Left lung (tissue), 10 donors: Measurements from ENCODE around the gene CELSR3. TPM values are rescaled to one million over a fixed set of nuclear protein-coding genes. Genes with fewer than 3 reads are reported as not detected.
A peak's percentile ranks its signal among the peaks of the same experiment; 100 is the strongest.

Experiments
- ATAC-seq: fragments of 200-7000 bp; cut with Tn5 transposase; one replicate; pipeline ENCODE4 v1.9.1; 2020; ENCODE audit warnings: moderate library complexity
- DNase-seq, 4 donors: peaks; one replicate each; pipeline ENCODE4 v3.0.0-alpha.2; 2013 to 2020
- H3K27ac ChIP-seq, 2 donors: fragments of 200-600 bp; sonication (generic) in 1 of 2; one replicate each; pipeline versions ENCODE4 v1.5.0 to v1.8.0; 2020 to 2021
- H3K27me3 ChIP-seq, 2 donors: fragments of 200-600 bp; sonication (generic) in 1 of 2; one replicate each; pipeline versions ENCODE4 v1.5.0 to v1.8.0; 2020 to 2021
- H3K36me3 ChIP-seq, 2 donors: fragments of 200-600 bp; sonication (generic) in 1 of 2; one replicate each; pipeline versions ENCODE4 v1.5.0 to v1.8.0; 2020 to 2021
- H3K4me1 ChIP-seq, 2 donors: fragments of 200-600 bp; one replicate each; pipeline ENCODE4 v1.8.0; 2021
- H3K4me3 ChIP-seq, 2 donors: fragments of 200-600 bp; sonication (generic) in 1 of 2; one replicate each; pipeline versions ENCODE4 v1.5.0 to v1.8.0; 2020 to 2021; ENCODE audit warnings: mild to moderate bottlenecking in 1 of 2
- H3K9me3 ChIP-seq, 2 donors: fragments of 200-600 bp; sonication (generic) in 1 of 2; one replicate each; pipeline versions ENCODE4 v1.5.0 to v1.8.0; 2020 to 2021
- CTCF ChIP-seq, 2 donors: fragments of 200-600 bp; sonication (generic) in 1 of 2; IDR thresholded peaks; one replicate each; pipeline versions ENCODE4 v1.5.0 to v1.8.0; 2021; ENCODE audit warnings: antibody characterized with exemption in 2 of 2
- intact Hi-C, 2 donors: fragments of 100-400 bp; cut with DNase I; formaldehyde crosslinking; loops; one replicate each; pipeline versions ENCODE4 v1.11.2 to v1.14.2; 2022
- polyA plus RNA-seq, 6 donors: library from polyadenylated mRNA; unstranded; fragments of 120-200 nt; gene quantifications; one replicate each; pipeline ENCODE4 v1.2.1, GENCODE V29; 2013; ENCODE audit not compliant: insufficient read length in 6 of 6
- total RNA-seq, 2 donors: library from RNA; stranded (reverse); fragmentation: NEBNext Ultra II Directional; extraction: Animal tissue kit (Norgen Biotek cat#: 25700); gene quantifications; one replicate each; pipeline ENCODE4 v1.2.1, GENCODE V29; 2021
- donor health status: DM: no; HTN: yes; CAD: no.
- donor health status: DM: no; HTN: no; CAD: no.

CELSR3 gene
- total and polyA plus RNA-seq, 8 donors = 0.79 to 1.7 (median 0.94) TPM

GRCh38 chr3:48625600-48625999, 37.1 kb downstream of the CELSR3 start:
- intact Hi-C loops = no loop called here
- H3K36me3 ChIP-seq = peaks cover 0 to 62% of the 10 kb centered on the region in 2 donors
- H3K27ac ChIP-seq = no peak overlapping the region

GRCh38 chr3:48624767-48625166, 37.9 kb downstream of the CELSR3 start:
- no peak for TF ChIP-seq CTCF (IDR thresholded peaks at IDR 0.05)
- peaks cover 0 to 7% of the 10 kb centered on the region in 2 donors for H3K4me1 ChIP-seq
- no peak overlapping the region for H3K4me3 ChIP-seq
- no peak overlapping the region for H3K27ac ChIP-seq
- H3K9me3 ChIP-seq = no peaks in the 10 kb centered on the region
- peaks cover 0 to 54% of the 10 kb centered on the region in 2 donors for H3K36me3 ChIP-seq
- intact Hi-C loops = no loop called here
- peak in 1 of 4 donors; percentile 14 for DNase-seq
- no peaks in the 10 kb centered on the region for H3K27me3 ChIP-seq
- no peak for ATAC-seq

More at GRCh38 chr3:48625600-48625999, 37.1 kb downstream of the CELSR3 start:
- H3K4me1 ChIP-seq = peaks cover 0 to 7% of the 10 kb centered on the region in 2 donors
- H3K4me3 ChIP-seq = no peak overlapping the region
- H3K27me3 ChIP-seq = no peaks in the 10 kb centered on the region
- no peak for ATAC-seq
- TF ChIP-seq CTCF (IDR thresholded peaks at IDR 0.05) = no peak
- DNase-seq = peak in 1 of 4 donors; percentile 40
- H3K9me3 ChIP-seq = no peaks in the 10 kb centered on the region

GRCh38 chr3:48623851-48624547, 38.7 kb downstream of the CELSR3 start:
- no peaks in the 10 kb centered on the region for H3K27me3 ChIP-seq
- H3K9me3 ChIP-seq = peaks cover 0 to 1% of the 10 kb centered on the region in 2 donors
- no peak for TF ChIP-seq CTCF (IDR thresholded peaks at IDR 0.05)
- H3K36me3 ChIP-seq = peaks cover 0 to 46% of the 10 kb centered on the region in 2 donors
- peaks cover 0 to 7% of the 10 kb centered on the region in 2 donors for H3K4me1 ChIP-seq
- ATAC-seq (no peak), DNase-seq (peak in 2 of 4 donors; percentile 24 to 29)
- H3K4me3 ChIP-seq = no peak overlapping the region
- peak overlapping the region in 1 of 2 donors; percentile 8 for H3K27ac ChIP-seq
- intact Hi-C loops = no loop called here

- H3K27ac ChIP-seq = no peak within 1 kb of the TSS
- intact Hi-C loops = no loop called here
- peaks cover 0 to 7% of the 10 kb centered on the region in 2 donors for H3K4me1 ChIP-seq
- H3K4me3 ChIP-seq = no peak within 1 kb of the TSS
- DNase-seq = peak in 1 of 4 donors; percentile 66
- no peak for ATAC-seq
- H3K27me3 ChIP-seq = no peaks in the 10 kb centered on the region
- H3K9me3 ChIP-seq = peaks cover 0 to 26% of the 10 kb centered on the region in 2 donors
- no peak for TF ChIP-seq CTCF (IDR thresholded peaks at IDR 0.05)
- H3K36me3 ChIP-seq = peaks cover 0 to 21% of the 10 kb centered on the region in 2 donors
These were observed 41.2 kb downstream of the CELSR3 start, which contains the start of gene TMEM89 for GRCh38 chr3:48621461-48621869. TMEM89 (minus strand) TSS chr3:48621769; CDS start chr3:48621756, 13 bp downstream.
